IMR-90 (cell line): ENCODE data around the gene TSR1. TPM values are rescaled to one million over a fixed set of nuclear protein-coding genes. Genes with fewer than 3 reads are reported as not detected.

Experiments used
- ATAC-seq: fragments of 200-7000 bp; cut with Tn5 transposase; 2 replicates; pipeline ENCODE4 v1.9.1; 2020; ENCODE audit warnings: low read depth, mild to moderate bottlenecking, moderate library complexity
- BruUV-seq: library from RNA; stranded (reverse); fragments of 400-500 nt; replicated peaks from 2 replicates; lab custom pipeline; 2021; lab: Mats Ljungman, UMichigan
- CTCF ChIA-PET: fragments of 300-600 bp; formaldehyde crosslinking; extraction: SDS; loops from one replicate; lab custom pipeline; 2021; ENCODE audit warnings: antibody characterized with exemption; lab: Yijun Ruan, JAX
- POLR2A ChIA-PET: fragments of 300-600 bp; sonication (Branson Sonifier 250); formaldehyde crosslinking; loops from one replicate; lab custom pipeline; 2022; ENCODE audit warnings: antibody characterized with exemption; ENCODE audit not compliant: unreplicated experiment; lab: Charles Lee
- DNase-seq: peaks from one replicate; pipeline ENCODE4 v3.0.0; 2013
- H2AFZ ChIP-seq: replicated peaks from 2 replicates; pipeline ENCODE3; 2013; ENCODE audit warnings: low read length, mild to moderate bottlenecking; ENCODE audit not compliant: poor library complexity
- H2AK5ac ChIP-seq: 2 replicates; pipeline ENCODE4 v1.6.1; 2013; ENCODE audit warnings: low read depth, low read length, inconsistent platforms
- H2AK9ac ChIP-seq: replicated peaks from 2 replicates; pipeline ENCODE3; 2013; ENCODE audit warnings: mild to moderate bottlenecking, low read depth, low read length, moderate library complexity; ENCODE audit not compliant: poor library complexity
- H2BK120ac ChIP-seq: 2 replicates; pipeline ENCODE4 v1.6.1; 2013; ENCODE audit warnings: low read depth, low read length, inconsistent platforms
- H2BK15ac ChIP-seq: 3 replicates; pipeline ENCODE4 v1.6.1; 2013; ENCODE audit warnings: low read depth, low read length, inconsistent platforms
- H2BK20ac ChIP-seq: 2 replicates; pipeline ENCODE4 v1.6.1; 2013; ENCODE audit warnings: low read depth, mild to moderate bottlenecking, inconsistent platforms, low read length, moderate library complexity
- H2BK5ac ChIP-seq: 2 replicates; pipeline ENCODE4 v1.6.1; 2013; ENCODE audit warnings: mild to moderate bottlenecking, low read depth, low read length, inconsistent platforms; ENCODE audit not compliant: poor library complexity, severe bottlenecking
- H3K14ac ChIP-seq: replicated peaks from 2 replicates; pipeline ENCODE4 v1.6.1; 2013; ENCODE audit warnings: low read depth, low read length, inconsistent platforms
- H3K18ac ChIP-seq: 2 replicates; pipeline ENCODE4 v1.6.1; 2013; ENCODE audit warnings: low read depth, low read length, control low read depth
- H3K23ac ChIP-seq: 2 replicates; pipeline ENCODE4 v1.6.1; 2013; ENCODE audit warnings: low read depth, low read length, inconsistent platforms
- H3K27ac ChIP-seq: 2 replicates; pipeline ENCODE4 v1.5.1; 2013; ENCODE audit warnings: mild to moderate bottlenecking, control low read depth, low read length; ENCODE audit not compliant: insufficient read depth
- H3K27me3 ChIP-seq: 2 replicates; pipeline ENCODE4 v1.6.1; 2013; ENCODE audit warnings: low read length; ENCODE audit not compliant: control insufficient read depth, insufficient read depth
- H3K36me3 ChIP-seq: 2 replicates; pipeline ENCODE4 v1.6.1; 2013; ENCODE audit warnings: low read length, mixed read lengths; ENCODE audit not compliant: control insufficient read depth, insufficient read depth
- H3K4ac ChIP-seq: 2 replicates; pipeline ENCODE4 v1.6.1; 2013; ENCODE audit warnings: low read depth, low read length, inconsistent platforms
- H3K4me1 ChIP-seq: 2 replicates; pipeline ENCODE4 v1.6.1; 2013; ENCODE audit warnings: low read length, mixed read lengths; ENCODE audit not compliant: control insufficient read depth, insufficient read depth
- H3K4me2 ChIP-seq: 2 replicates; pipeline ENCODE4 v1.6.1; 2013; ENCODE audit warnings: low read depth, mild to moderate bottlenecking, control low read depth, low read length, moderate library complexity
- H3K4me3 ChIP-seq: 2 replicates; pipeline ENCODE4 v1.5.1; 2013; ENCODE audit warnings: low read depth, mild to moderate bottlenecking, control low read depth, low read length, moderate library complexity; ENCODE audit not compliant: insufficient read depth
- H3K56ac ChIP-seq: 2 replicates; pipeline ENCODE4 v1.6.1; 2013; ENCODE audit warnings: low read length, inconsistent platforms; ENCODE audit not compliant: insufficient read depth; ENCODE audit errors: extremely low read depth
- H3K79me1 ChIP-seq, 2 experiments: 2 replicates each; pipeline ENCODE4 v1.6.1; 2013; ENCODE audit warnings: low read length in 2 of 2, inconsistent platforms in 1 of 2, low read depth in 1 of 2
- H3K9ac ChIP-seq: 2 replicates; pipeline ENCODE4 v1.6.1; 2013; ENCODE audit warnings: low read depth, low read length, control low read depth
- H3K9me1 ChIP-seq: 2 replicates; pipeline ENCODE4 v1.6.1; 2013; ENCODE audit warnings: low read length, inconsistent platforms; ENCODE audit not compliant: insufficient read depth
- H3K9me3 ChIP-seq: 2 replicates; pipeline ENCODE4 v1.6.1; 2013; ENCODE audit warnings: low read length; ENCODE audit not compliant: control insufficient read depth, insufficient read depth
- H4K20me1 ChIP-seq: 2 replicates; pipeline ENCODE4 v1.6.1; 2013; ENCODE audit warnings: low read length, inconsistent platforms; ENCODE audit not compliant: insufficient read depth
- H4K5ac ChIP-seq: 2 replicates; pipeline ENCODE4 v1.6.1; 2013; ENCODE audit warnings: mild to moderate bottlenecking, low read depth, low read length, control low read depth
- H4K8ac ChIP-seq, 2 experiments: 2 replicates each; pipeline ENCODE4 v1.6.1; 2013; ENCODE audit warnings: low read depth in 2 of 2, low read length in 2 of 2, control low read depth in 1 of 2, inconsistent platforms in 1 of 2
- H4K91ac ChIP-seq: 2 replicates; pipeline ENCODE4 v1.6.1; 2013; ENCODE audit warnings: low read depth, low read length, inconsistent platforms; ENCODE audit not compliant: insufficient read depth
- BHLHE40 ChIP-seq: fragments of 150-350 bp; IDR thresholded peaks from 2 replicates; pipeline ENCODE4 v1.6.1; 2016; ENCODE audit warnings: mild to moderate bottlenecking, low read depth, low read length
- CEBPB ChIP-seq: IDR thresholded peaks from 2 replicates; pipeline ENCODE4 v1.6.1; 2012; ENCODE audit warnings: low read depth, low read length, improper control_type of control experiment
- CHD1 ChIP-seq: IDR thresholded peaks from 2 replicates; pipeline ENCODE4 v1.6.1; 2012; ENCODE audit warnings: low read depth, low read length, improper control_type of control experiment
- ELK1 ChIP-seq: fragments of 150-350 bp; IDR thresholded peaks from 2 replicates; pipeline ENCODE4 v1.6.1; 2016; ENCODE audit warnings: low read depth, mild to moderate bottlenecking, low read length, moderate library complexity, borderline replicate concordance
- FOS ChIP-seq: fragments of 150-350 bp; IDR thresholded peaks from 2 replicates; pipeline ENCODE4 v1.6.1; 2016; ENCODE audit warnings: low read depth, low read length
- MAFK ChIP-seq: IDR thresholded peaks from 2 replicates; pipeline ENCODE4 v1.6.1; 2012; ENCODE audit warnings: low read depth, low read length, improper control_type of control experiment
- MAZ ChIP-seq: IDR thresholded peaks from 2 replicates; pipeline ENCODE4 v1.6.1; 2012; ENCODE audit warnings: low read depth, mild to moderate bottlenecking, low read length, improper control_type of control experiment, moderate library complexity, borderline replicate concordance
- MXI1 ChIP-seq: IDR thresholded peaks from 2 replicates; pipeline ENCODE4 v1.6.1; 2012; ENCODE audit warnings: low read depth, mild to moderate bottlenecking, low read length, moderate library complexity, borderline replicate concordance
- NFE2L2 ChIP-seq: fragments of 150-350 bp; IDR thresholded peaks from 2 replicates; pipeline ENCODE4 v1.6.1; 2016; ENCODE audit warnings: low read depth, mild to moderate bottlenecking, low read length
- POLR2A ChIP-seq: IDR thresholded peaks from 2 replicates; pipeline ENCODE4 v1.6.1; 2012; ENCODE audit warnings: mild to moderate bottlenecking, low read depth, low read length
- RAD21 ChIP-seq: IDR thresholded peaks from 2 replicates; pipeline ENCODE4 v1.6.1; 2012; ENCODE audit warnings: low read length, improper control_type of control experiment
- RCOR1 ChIP-seq: IDR thresholded peaks from 2 replicates; pipeline ENCODE4 v1.6.1; 2012; ENCODE audit warnings: mild to moderate bottlenecking, low read length, improper control_type of control experiment; ENCODE audit not compliant: insufficient replicate concordance
- RFX5 ChIP-seq: IDR thresholded peaks from 2 replicates; pipeline ENCODE4 v1.8.0; 2012; ENCODE audit warnings: low read depth, mild to moderate bottlenecking, low read length, moderate library complexity
- SMC3 ChIP-seq: fragments of 150-350 bp; IDR thresholded peaks from 2 replicates; pipeline ENCODE4 v1.6.1; 2016; ENCODE audit warnings: low read depth, mild to moderate bottlenecking, antibody characterized with exemption, low read length, moderate library complexity
- WGBS, 2 experiments: methylation state at CpG; one replicate each; pipeline versions ENCODE4 v1.1.5 to v1.1.7; 2013; ENCODE audit warnings: missing lambda C conversion rate in 2 of 2; ENCODE audit not compliant: insufficient read length in 1 of 2; ENCODE audit errors: extremely low coverage in 2 of 2; 5-methylcytosine and 5-hydroxymethylcytosine counted together
- dilution Hi-C: fragments of 300-500 bp; cut with HindIII; formaldehyde crosslinking; loops from one replicate; pipeline ENCODE4 v1.14.3; 2018; ENCODE audit warnings: low sequenced_read_pairs; ENCODE audit not compliant: unreplicated experiment
- in situ Hi-C: fragments of 300-500 bp; cut with MboI; formaldehyde crosslinking; loops from 3 replicates; pipeline ENCODE4 v1.14.3; 2019; ENCODE audit warnings: low sequenced_read_pairs, inconsistent platforms, mixed read lengths
- intact Hi-C: fragments of 100-400 bp; cut with micrococcal nuclease; formaldehyde crosslinking; loops from 2 replicates; pipeline ENCODE4 v1.10.0; 2022
- polyA plus RNA-seq, 3 experiments: library from polyadenylated mRNA; depleted of rRNA; stranded (reverse); fragments of >200 nt; gene quantifications; 2 replicates each; pipeline ENCODE4 v1.2.3, GENCODE V29; 2012; ENCODE audit warnings: low replicate concordance in 1 of 3
- total RNA-seq: library from RNA; depleted of rRNA; stranded (reverse); fragments of >200 nt; gene quantifications from 2 replicates; pipeline ENCODE4 v1.2.3, GENCODE V29; 2012
- TF ChIP-seq, protein P1 (sequence below): conservative IDR thresholded peaks from 2 replicates; pipeline ENCODE4 v1.5.1; 2012; ENCODE audit warnings: mild to moderate bottlenecking, low read depth, low read length, improper control_type of control experiment
- TF ChIP-seq, protein P2 (sequence below): fragments of 150-350 bp; IDR thresholded peaks from 2 replicates; pipeline ENCODE4 v1.6.1; 2017; ENCODE audit warnings: mild to moderate bottlenecking, antibody characterized with exemption, low read length, low read depth

Gene TSR1
- total and polyA plus RNA-seq, 2 of the 4 experiments (the other 2 are of a cell fraction): 22.6 to 72.6 TPM

GRCh38 chr17:2317796-2318195 is 18.5 kb downstream of the TSR1 start:
- H3K9ac ChIP-seq: no peak overlapping the region
- H2AFZ ChIP-seq: no peak overlapping the region
- H3K79me1 ChIP-seq: no peaks in the 10 kb centered on the region
- H2BK15ac ChIP-seq: no peak overlapping the region
- POLR2A ChIA-PET: no interaction called here
- H3K14ac ChIP-seq: no peak overlapping the region
- DNase-seq (no peak), ATAC-seq (no peak)
- H2AK5ac ChIP-seq: no peak overlapping the region
- H3K18ac ChIP-seq: no peak overlapping the region
- no peak overlapping the region for H2BK20ac ChIP-seq
- in situ Hi-C loops (no loop called here), dilution Hi-C loops (no loop called here), intact Hi-C loops (no loop called here)
- H4K8ac ChIP-seq: no peak overlapping the region
- no peak overlapping the region for H2BK5ac ChIP-seq
- peaks cover 16% of the 10 kb centered on the region for H3K36me3 ChIP-seq
- H3K4me3 ChIP-seq: no peak overlapping the region
- H3K4me2 ChIP-seq: no peak overlapping the region
- H3K23ac ChIP-seq: no peak overlapping the region
- no peak overlapping the region for H2BK120ac ChIP-seq
- CTCF ChIA-PET: no interaction called here
- H3K4me1 ChIP-seq: no peaks in the 10 kb centered on the region
- H3K56ac ChIP-seq: no peak overlapping the region
- no peak overlapping the region for H4K91ac ChIP-seq
- WGBS, 2 experiments: no CpG with 5 or more reads among the region's 3 CpGs
- no peak overlapping the region for H4K5ac ChIP-seq
- BruUV-seq: no TSS peak
- no peak for TF ChIP-seq POLR2A
- no peak for TF ChIP-seq RFX5
- TF ChIP-seq BHLHE40: no peak
- no peak for TF ChIP-seq RCOR1
- no peak for TF ChIP-seq FOS
- TF ChIP-seq, protein P1, sequence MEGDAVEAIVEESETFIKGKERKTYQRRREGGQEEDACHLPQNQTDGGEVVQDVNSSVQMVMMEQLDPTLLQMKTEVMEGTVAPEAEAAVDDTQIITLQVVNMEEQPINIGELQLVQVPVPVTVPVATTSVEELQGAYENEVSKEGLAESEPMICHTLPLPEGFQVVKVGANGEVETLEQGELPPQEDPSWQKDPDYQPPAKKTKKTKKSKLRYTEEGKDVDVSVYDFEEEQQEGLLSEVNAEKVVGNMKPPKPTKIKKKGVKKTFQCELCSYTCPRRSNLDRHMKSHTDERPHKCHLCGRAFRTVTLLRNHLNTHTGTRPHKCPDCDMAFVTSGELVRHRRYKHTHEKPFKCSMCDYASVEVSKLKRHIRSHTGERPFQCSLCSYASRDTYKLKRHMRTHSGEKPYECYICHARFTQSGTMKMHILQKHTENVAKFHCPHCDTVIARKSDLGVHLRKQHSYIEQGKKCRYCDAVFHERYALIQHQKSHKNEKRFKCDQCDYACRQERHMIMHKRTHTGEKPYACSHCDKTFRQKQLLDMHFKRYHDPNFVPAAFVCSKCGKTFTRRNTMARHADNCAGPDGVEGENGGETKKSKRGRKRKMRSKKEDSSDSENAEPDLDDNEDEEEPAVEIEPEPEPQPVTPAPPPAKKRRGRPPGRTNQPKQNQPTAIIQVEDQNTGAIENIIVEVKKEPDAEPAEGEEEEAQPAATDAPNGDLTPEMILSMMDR: no peak
- no peak for TF ChIP-seq NFE2L2
- TF ChIP-seq MAFK: no peak
- no peak for TF ChIP-seq MAZ
- no peak for TF ChIP-seq RAD21
- no peak for TF ChIP-seq CHD1
- TF ChIP-seq, protein P2, sequence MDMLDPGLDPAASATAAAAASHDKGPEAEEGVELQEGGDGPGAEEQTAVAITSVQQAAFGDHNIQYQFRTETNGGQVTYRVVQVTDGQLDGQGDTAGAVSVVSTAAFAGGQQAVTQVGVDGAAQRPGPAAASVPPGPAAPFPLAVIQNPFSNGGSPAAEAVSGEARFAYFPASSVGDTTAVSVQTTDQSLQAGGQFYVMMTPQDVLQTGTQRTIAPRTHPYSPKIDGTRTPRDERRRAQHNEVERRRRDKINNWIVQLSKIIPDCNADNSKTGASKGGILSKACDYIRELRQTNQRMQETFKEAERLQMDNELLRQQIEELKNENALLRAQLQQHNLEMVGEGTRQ: no peak
- TF ChIP-seq SMC3: no peak
- TF ChIP-seq CEBPB: no peak
- TF ChIP-seq ELK1: no peak
- TF ChIP-seq MXI1: no peak
- no peaks in the 10 kb centered on the region for H3K9me3 ChIP-seq
- no peak overlapping the region for H3K4ac ChIP-seq
- no peaks in the 10 kb centered on the region for H4K20me1 ChIP-seq
- no peaks in the 10 kb centered on the region for H3K27me3 ChIP-seq
- H2AK9ac ChIP-seq: no peak overlapping the region
- no peak overlapping the region for H3K27ac ChIP-seq
- H3K9me1 ChIP-seq: no peaks in the 10 kb centered on the region
